ENCODE measurements around the gene RPL35A. TPM values are rescaled to one million over a fixed set of nuclear protein-coding genes. Genes with fewer than 3 reads are reported as not detected.

Gene RPL35A
- total RNA-seq, 4 donors from 2014 or later, result 520 to 671 (median 601) TPM

GRCh38 chr3:197942956-197943556, 6.9 kb upstream of the RPL35A start:
- TF ChIP-seq, protein P1, sequence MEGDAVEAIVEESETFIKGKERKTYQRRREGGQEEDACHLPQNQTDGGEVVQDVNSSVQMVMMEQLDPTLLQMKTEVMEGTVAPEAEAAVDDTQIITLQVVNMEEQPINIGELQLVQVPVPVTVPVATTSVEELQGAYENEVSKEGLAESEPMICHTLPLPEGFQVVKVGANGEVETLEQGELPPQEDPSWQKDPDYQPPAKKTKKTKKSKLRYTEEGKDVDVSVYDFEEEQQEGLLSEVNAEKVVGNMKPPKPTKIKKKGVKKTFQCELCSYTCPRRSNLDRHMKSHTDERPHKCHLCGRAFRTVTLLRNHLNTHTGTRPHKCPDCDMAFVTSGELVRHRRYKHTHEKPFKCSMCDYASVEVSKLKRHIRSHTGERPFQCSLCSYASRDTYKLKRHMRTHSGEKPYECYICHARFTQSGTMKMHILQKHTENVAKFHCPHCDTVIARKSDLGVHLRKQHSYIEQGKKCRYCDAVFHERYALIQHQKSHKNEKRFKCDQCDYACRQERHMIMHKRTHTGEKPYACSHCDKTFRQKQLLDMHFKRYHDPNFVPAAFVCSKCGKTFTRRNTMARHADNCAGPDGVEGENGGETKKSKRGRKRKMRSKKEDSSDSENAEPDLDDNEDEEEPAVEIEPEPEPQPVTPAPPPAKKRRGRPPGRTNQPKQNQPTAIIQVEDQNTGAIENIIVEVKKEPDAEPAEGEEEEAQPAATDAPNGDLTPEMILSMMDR (IDR thresholded peaks at IDR 0.05), result no peak
- ATAC-seq (ENCODE audit: low FRiP score) (no peak), DNase-seq (ENCODE audit: low spot score) (no peak)

- TF ChIP-seq, protein P1 (IDR thresholded peaks at IDR 0.05), result no peak
- DNase-seq (ENCODE audit: low spot score) (no peak), ATAC-seq (ENCODE audit: low FRiP score) (no peak)
These were observed 706 bp upstream of the RPL35A start for GRCh38 chr3:197949191-197949777.

DNA sequence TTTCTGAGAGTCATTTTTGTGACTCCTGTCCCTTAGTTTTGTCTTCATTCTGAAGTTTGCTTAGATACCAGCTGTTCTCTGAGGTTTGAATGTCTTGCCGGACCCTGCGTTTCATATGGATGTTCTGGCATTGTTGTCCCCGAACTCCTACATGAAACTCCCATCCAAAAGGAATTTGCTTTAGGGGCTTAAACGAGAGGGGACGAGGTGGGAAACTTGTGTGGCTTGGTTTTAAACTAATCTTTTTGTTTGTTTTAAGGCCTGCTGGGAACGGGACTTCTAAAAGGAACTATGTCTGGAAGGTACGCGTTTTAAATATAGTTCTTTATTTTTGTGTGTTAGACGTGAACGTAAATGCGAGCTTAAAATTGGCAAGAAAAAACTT, 679 bp downstream of the RPL35A start:
- DNase-seq (ENCODE audit: low spot score) (no peak), ATAC-seq (ENCODE audit: low FRiP score) (no peak)
- TF ChIP-seq, protein P1 (IDR thresholded peaks at IDR 0.05), result no peak

DNA sequence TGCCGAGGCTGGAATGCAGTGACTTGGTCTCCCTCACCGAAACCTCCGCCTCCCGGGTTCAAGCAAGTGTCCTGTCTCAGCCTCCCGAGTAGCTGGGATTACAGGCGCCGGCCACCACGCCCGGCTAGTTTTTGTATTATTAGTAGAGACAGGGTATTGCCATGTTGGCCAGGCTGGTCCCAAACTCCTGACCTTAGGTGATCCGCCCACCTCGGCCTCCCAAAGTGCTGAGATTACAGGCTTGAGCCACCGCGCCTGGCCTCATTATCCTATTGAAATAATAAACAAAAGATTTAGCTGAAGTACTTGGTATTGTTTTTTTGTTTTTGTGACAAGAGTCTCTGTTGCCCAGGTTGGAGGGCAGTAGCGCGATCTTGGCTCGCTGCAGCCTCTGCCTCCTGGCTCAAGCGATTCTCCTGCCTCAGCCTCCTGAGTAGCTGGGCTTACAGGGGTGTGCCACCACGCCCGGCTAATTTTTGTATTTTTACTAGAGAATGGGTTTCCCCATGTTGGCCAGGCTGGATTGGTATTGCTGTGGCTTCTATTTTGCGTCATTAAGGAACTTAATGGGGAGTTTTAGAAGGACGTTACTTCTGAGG, 1.5 kb downstream of the RPL35A start:
- DNase-seq (ENCODE audit: low spot score) (no peak), ATAC-seq (ENCODE audit: low FRiP score) (no peak)
- TF ChIP-seq, protein P1 (IDR thresholded peaks at IDR 0.05), result no peak

DNA sequence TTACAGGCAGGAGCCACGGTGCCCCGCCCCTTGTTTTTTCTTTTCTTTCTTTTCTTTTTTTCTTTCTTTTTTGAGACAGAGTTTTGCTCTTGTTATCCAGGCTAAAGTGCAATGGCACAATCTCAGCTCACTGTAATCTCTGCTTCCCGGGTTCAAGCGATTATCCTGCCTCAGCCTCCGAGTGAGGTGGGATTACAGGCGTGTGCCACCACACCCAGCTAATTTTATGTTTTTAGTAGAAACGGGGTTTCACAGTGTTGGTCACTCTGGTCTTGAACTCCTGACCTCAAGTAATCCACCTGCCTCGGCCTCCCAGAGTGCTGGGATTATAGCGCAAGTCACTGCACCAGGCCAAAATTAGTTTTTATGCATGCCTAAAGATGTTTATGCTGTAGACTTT, 2.5 kb downstream of the RPL35A start:
- ATAC-seq (ENCODE audit: low FRiP score), result no peak

DNA sequence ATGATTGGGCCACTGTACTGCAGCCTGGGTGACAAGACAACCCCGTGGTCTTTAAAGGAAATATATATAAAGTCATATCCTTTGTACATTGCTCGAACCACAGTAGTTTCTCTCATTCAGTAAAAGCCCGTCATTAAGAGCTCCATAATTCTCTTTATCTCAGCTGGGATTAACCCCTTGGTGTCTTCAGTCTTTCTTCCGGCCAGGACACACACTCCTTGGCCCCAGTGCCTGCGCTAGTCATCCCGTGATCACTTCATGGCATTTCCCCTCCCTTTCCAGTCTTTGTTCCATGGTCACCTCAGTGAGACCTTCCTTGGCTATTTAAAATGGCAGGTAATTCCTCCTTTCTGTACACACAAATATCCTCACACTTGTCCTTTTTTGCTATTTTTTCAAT, 3.3 kb downstream of the RPL35A start:
- no peak for DNase-seq (ENCODE audit: low spot score)
- ATAC-seq (ENCODE audit: low FRiP score), result no peak
- TF ChIP-seq, protein P1 (IDR thresholded peaks at IDR 0.05), result no peak

More for the DNA sequence above, 2.5 kb downstream of the RPL35A start:
- DNase-seq (ENCODE audit: low spot score), result no peak
- TF ChIP-seq, protein P1 (IDR thresholded peaks at IDR 0.05), result no peak

DNA sequence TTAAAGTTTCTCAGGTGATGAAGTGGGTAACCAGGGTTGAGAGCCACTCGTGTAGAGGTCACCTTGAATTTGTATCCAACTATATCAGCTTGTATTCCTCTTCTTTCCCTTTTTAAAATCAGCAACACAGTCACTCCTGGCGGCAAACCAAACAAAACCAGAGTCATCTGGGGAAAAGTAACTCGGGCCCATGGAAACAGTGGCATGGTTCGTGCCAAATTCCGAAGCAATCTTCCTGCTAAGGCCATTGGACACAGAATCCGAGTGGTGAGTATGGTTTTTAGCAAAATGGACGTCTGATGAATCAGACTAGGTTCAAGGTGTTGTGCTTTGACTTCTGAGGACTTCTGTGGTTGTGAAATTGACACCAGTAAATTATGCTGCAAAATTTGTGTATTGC, 3.9 kb downstream of the RPL35A start:
- ATAC-seq (ENCODE audit: low FRiP score) (no peak), DNase-seq (ENCODE audit: low spot score) (no peak)
- TF ChIP-seq, protein P1 (IDR thresholded peaks at IDR 0.05), result no peak

Data from omental fat pad (tissue), 4 donors.